Spleen (tissue), 7 donors: ENCODE results near the gene MSANTD1.

ENCODE experiments used
- POLR2A ChIP-seq, 3 donors: fragments of 450-650 bp; IDR thresholded peaks; one replicate each; pipeline ENCODE4 v1.5.1; 2017; ENCODE audit warnings: antibody characterized with exemption in 3 of 3, mild to moderate bottlenecking in 1 of 3
- TF ChIP-seq, protein P1 (sequence below), 11 experiments: fragments of 200-600 bp in 7 of 11; fragments of 450-650 bp in 4 of 11; sonication (generic) in 4 of 11; IDR thresholded peaks in 8 of 11; conservative IDR thresholded peaks in 3 of 11; 1 replicate in 7 of 11; 2 replicates in 4 of 11; pipeline versions ENCODE4 v1.4.0 to v1.8.0; 2016 to 2021; ENCODE audit warnings: antibody characterized with exemption in 11 of 11, inconsistent platforms in 4 of 11, mild to moderate bottlenecking in 1 of 11
- donor health status: DM: no; HTN: no; CAD: no; lungs with moderate emphysema.
- donor health status: DM: no; HTN: no; CAD: no.
- donor health status: DM: no; HTN: no; CAD: no.

- TF ChIP-seq POLR2A (IDR thresholded peaks at IDR 0.05): no peak
- TF ChIP-seq, protein P1, sequence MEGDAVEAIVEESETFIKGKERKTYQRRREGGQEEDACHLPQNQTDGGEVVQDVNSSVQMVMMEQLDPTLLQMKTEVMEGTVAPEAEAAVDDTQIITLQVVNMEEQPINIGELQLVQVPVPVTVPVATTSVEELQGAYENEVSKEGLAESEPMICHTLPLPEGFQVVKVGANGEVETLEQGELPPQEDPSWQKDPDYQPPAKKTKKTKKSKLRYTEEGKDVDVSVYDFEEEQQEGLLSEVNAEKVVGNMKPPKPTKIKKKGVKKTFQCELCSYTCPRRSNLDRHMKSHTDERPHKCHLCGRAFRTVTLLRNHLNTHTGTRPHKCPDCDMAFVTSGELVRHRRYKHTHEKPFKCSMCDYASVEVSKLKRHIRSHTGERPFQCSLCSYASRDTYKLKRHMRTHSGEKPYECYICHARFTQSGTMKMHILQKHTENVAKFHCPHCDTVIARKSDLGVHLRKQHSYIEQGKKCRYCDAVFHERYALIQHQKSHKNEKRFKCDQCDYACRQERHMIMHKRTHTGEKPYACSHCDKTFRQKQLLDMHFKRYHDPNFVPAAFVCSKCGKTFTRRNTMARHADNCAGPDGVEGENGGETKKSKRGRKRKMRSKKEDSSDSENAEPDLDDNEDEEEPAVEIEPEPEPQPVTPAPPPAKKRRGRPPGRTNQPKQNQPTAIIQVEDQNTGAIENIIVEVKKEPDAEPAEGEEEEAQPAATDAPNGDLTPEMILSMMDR (IDR thresholded peaks at IDR 0.05 in 8 of 11, conservative IDR thresholded peaks at IDR 0.05 in 3 of 11): no peak
Measured at GRCh38 chr4:3220476-3221183, 28.3 kb upstream of the MSANTD1 start.
